Measurements from ENCODE around the gene LIPF. TPM values are rescaled to one million over a fixed set of nuclear protein-coding genes. Genes with fewer than 3 reads are reported as not detected.

The LIPF gene
- total and polyA plus RNA-seq, 8 donors: 1.2 TPM; not detected in 7

GRCh38 chr10:88642963-88643362 lies 21.3 kb upstream of the LIPF start:
- TF ChIP-seq CTCF (IDR thresholded peaks at IDR 0.05): no peak
- no peak for FAIRE-seq
- Histone ChIP-seq H3K36me3 (no peaks in the 10 kb centered on the region), H3K4me1 (no peaks in the 10 kb centered on the region), H3K4me3 (no peak overlapping the region), H3K27ac (no peak overlapping the region), H3K9me3 (no peaks in the 10 kb centered on the region), H3K27me3 (no peaks in the 10 kb centered on the region)
- peak in 1 of 4 donors; percentile 42 for ATAC-seq
- intact Hi-C loops (cut with DNase I): no loop called here
- DNase-seq: no peak

- Histone ChIP-seq H3K4me1 (no peaks in the 10 kb centered on the region), H3K27me3 (no peaks in the 10 kb centered on the region), H3K9me3 (no peaks in the 10 kb centered on the region), H3K36me3 (no peaks in the 10 kb centered on the region), H3K27ac (no peak overlapping the region), H3K4me3 (no peak overlapping the region)
- no peak for FAIRE-seq
- TF ChIP-seq CTCF (IDR thresholded peaks at IDR 0.05): no peak
- DNase-seq: no peak
- intact Hi-C loops (cut with DNase I): no loop called here
- 59 to 82% methylated on average over 2 of the region's 2 CpGs for WGBS, 2 donors
- ATAC-seq: no peak
Measured at GRCh38 chr10:88647061-88647615, 17.1 kb upstream of the LIPF start.

GRCh38 chr10:88651101-88651551 lies 13.1 kb upstream of the LIPF start:
- Histone ChIP-seq H3K4me1 (no peaks in the 10 kb centered on the region), H3K9me3 (no peaks in the 10 kb centered on the region), H3K4me3 (no peak overlapping the region), H3K27ac (no peak overlapping the region), H3K36me3 (no peaks in the 10 kb centered on the region), H3K27me3 (no peaks in the 10 kb centered on the region)
- intact Hi-C loops (cut with DNase I): no loop called here
- TF ChIP-seq CTCF (IDR thresholded peaks at IDR 0.05): no peak
- DNase-seq (no peak), ATAC-seq (peak in 1 of 4 donors; percentile 24), FAIRE-seq (no peak)

- no peaks in the 10 kb centered on the region for H3K27me3 ChIP-seq
Measured at GRCh38 chr10:88652616-88653015, 11.6 kb upstream of the LIPF start.

More at GRCh38 chr10:88652616-88653015, 11.6 kb upstream of the LIPF start:
- no peak for TF ChIP-seq CTCF (IDR thresholded peaks at IDR 0.05)
- H3K4me3 ChIP-seq: no peak overlapping the region
- WGBS, 2 donors: 82 to 83% methylated on average over 2 of the region's 2 CpGs
- H3K4me1 ChIP-seq: no peaks in the 10 kb centered on the region
- no peaks in the 10 kb centered on the region for H3K36me3 ChIP-seq
- H3K27ac ChIP-seq: no peak overlapping the region
- intact Hi-C loops (cut with DNase I): no loop called here
- ATAC-seq (no peak), DNase-seq (no peak), FAIRE-seq (no peak)
- H3K9me3 ChIP-seq: no peaks in the 10 kb centered on the region
